ENCODE data around the gene CD59. TPM values are rescaled to one million over a fixed set of nuclear protein-coding genes. Genes with fewer than 3 reads are reported as not detected.

Gene CD59
- total and polyA plus RNA-seq, 9 of the 15 experiments (the other 6 are each of a cell fraction or from before 2014, with no cell fraction given): 38.1 to 338 (median 173) TPM

- TF ChIP-seq ASH1L (IDR thresholded peaks at IDR 0.05; ENCODE audit: borderline replicate concordance, low read depth, partially characterized antibody) (no peak), SPI1 (IDR thresholded peaks at IDR 0.05; ENCODE audit: borderline replicate concordance, low read depth, low read length) (no peak), POLR2G (IDR thresholded peaks at IDR 0.05; ENCODE audit: low read depth, low read length) (peak; percentile 92), RBBP5 (IDR thresholded peaks at IDR 0.05; ENCODE audit: borderline replicate concordance, insufficient read depth, low read length, poor library complexity, severe bottlenecking) (peak; percentile 67), ZKSCAN1 (IDR thresholded peaks at IDR 0.05; ENCODE audit: low read depth, low read length) (0 out of 2 replicates have a peak, but pooled peaks have one; percentile 48), CREM (IDR thresholded peaks at IDR 0.05; ENCODE audit: low read depth) (peak; percentile 40; the same call in 1 of the 2 replicates), NR3C1 (CRISPR knock-in tag; IDR thresholded peaks at IDR 0.05) (no peak), FOXK1 (CRISPR knock-in tag; IDR thresholded peaks at IDR 0.05; ENCODE audit: borderline replicate concordance) (0 out of 2 replicates have a peak, but pooled peaks have one; percentile 32), FIP1L1 (IDR thresholded peaks at IDR 0.05; ENCODE audit: low read depth, low read length, poor library complexity, severe bottlenecking) (peak; percentile 76), SMC3 (conservative IDR thresholded peaks at IDR 0.05; ENCODE audit: insufficient read depth, low read depth, low read length) (0 out of 2 replicates have a peak, but pooled peaks have one; percentile 4)
Observed at GRCh38 chr11:33736148-33736812, at the start of gene CD59 (continued).

GRCh38 chr11:33785609-33786008, 49.4 kb upstream of the CD59 start:
- FAIRE-seq (no peak), DNase-seq (ENCODE audit: extremely low read depth in 1 of 4, low spot score in 3 of 4) (no peak), ATAC-seq (no peak)
- Histone ChIP-seq H3K9me3 (replicated peaks; ENCODE audit: control insufficient read depth, insufficient read depth, low read depth, low read length) (no peaks in the 10 kb centered on the region), H3K27ac (ENCODE audit: extremely low read depth, low read depth, low read length) (no peak overlapping the region), H3K4me3 (no peak overlapping the region), H2AFZ (ENCODE audit: low read depth, low read length) (no peak overlapping the region), H3K4me1 (replicated peaks in 1 of 2; ENCODE audit: control insufficient read depth in 2 of 2, insufficient read depth in 2 of 2, low read length in 2 of 2) (no peaks in the 10 kb centered on the region), H3K9ac (ENCODE audit: insufficient read depth in 1 of 2, low read depth in 2 of 2, low read length in 2 of 2) (no peak overlapping the region), H3K36me3 (ENCODE audit: control insufficient read depth, insufficient read depth, low read length) (no peaks in the 10 kb centered on the region), H3K79me2 (ENCODE audit: control insufficient read depth, insufficient read depth, low read length) (no peaks in the 10 kb centered on the region), H3K9me1 (ENCODE audit: control insufficient read depth, insufficient read depth, low read length) (no peaks in the 10 kb centered on the region), H3K27me3 (ENCODE audit: control insufficient read depth in 2 of 2, insufficient read depth in 2 of 2, low read length in 2 of 2) (peaks cover 16 to 23% of the 10 kb centered on the region in 2 experiments), H3K4me2 (ENCODE audit: insufficient read depth, low read length) (no peak overlapping the region), H4K20me1 (replicated peaks; ENCODE audit: control insufficient read depth, insufficient read depth, low read length) (no peaks in the 10 kb centered on the region)
- BruUV-seq (replicated peaks): no TSS peak
- intact Hi-C loops (cut with micrococcal nuclease): no loop called here
- WGBS (ENCODE audit: insufficient coverage, low coverage, missing lambda C conversion rate): 0% methylated on average over 3 of the region's 3 CpGs
- POLR2A ChIA-PET: no interaction called here
- TF ChIP-seq CBFA2T3 (IDR thresholded peaks at IDR 0.05) (no peak), ZNF449 (CRISPR knock-in tag; IDR thresholded peaks at IDR 0.05) (no peak), ZNF324 (CRISPR knock-in tag; IDR thresholded peaks at IDR 0.05) (no peak), TRIM28 (IDR thresholded peaks at IDR 0.05) (no peak), CBX8 (IDR thresholded peaks at IDR 0.05; ENCODE audit: borderline replicate concordance, extremely low read depth, low read depth, low read length, poor library complexity, severe bottlenecking) (peak; percentile 72), HSF4 (CRISPR knock-in tag; IDR thresholded peaks at IDR 0.05; ENCODE audit: borderline replicate concordance) (no peak), HEY1 (CRISPR knock-in tag; IDR thresholded peaks at IDR 0.05; ENCODE audit: borderline replicate concordance) (no peak)
- in situ Hi-C loops (cut with MboI): no loop called here
- CTCF ChIA-PET (ENCODE audit: low intra/inter-chr PET ratio): no interaction called here

Data from K562 (cell line).